Spleen (tissue), 11 donors: ENCODE measurements around the gene ZNF616. TPM values are rescaled to one million over a fixed set of nuclear protein-coding genes. Genes with fewer than 3 reads are reported as not detected.

Source experiments
- DNase-seq: peaks from one replicate; pipeline ENCODE4 v3.0.0-alpha.2; 2020
- H3K27ac ChIP-seq, 8 donors: fragments of 200-600 bp; sonication (generic) in 7 of 8; 1 replicate in 4 of 8; 2 replicates in 4 of 8; pipeline versions ENCODE4 v1.5.0 to v1.8.0; 2016 to 2021; ENCODE audit warnings: inconsistent platforms in 4 of 8, mild to moderate bottlenecking in 4 of 8, moderate library complexity in 1 of 8
- H3K27me3 ChIP-seq, 7 donors: fragments of 200-600 bp; sonication (generic) in 6 of 7; replicated peaks in 1 of 7; 1 replicate in 4 of 7; 2 replicates in 3 of 7; pipeline versions ENCODE4 v1.5.0 to v1.8.0; 2016 to 2021; ENCODE audit warnings: inconsistent platforms in 3 of 7, mild to moderate bottlenecking in 1 of 7
- H3K36me3 ChIP-seq, 6 donors: fragments of 200-600 bp; sonication (generic) in 5 of 6; 1 replicate in 4 of 6; 2 replicates in 2 of 6; pipeline versions ENCODE4 v1.5.0 to v1.8.0; 2016 to 2021; ENCODE audit warnings: inconsistent platforms in 2 of 6
- H3K4me1 ChIP-seq, 6 donors: fragments of 200-600 bp; sonication (generic) in 5 of 6; 1 replicate in 3 of 6; 2 replicates in 3 of 6; pipeline versions ENCODE4 v1.5.0 to v1.8.0; 2016 to 2021; ENCODE audit warnings: inconsistent platforms in 3 of 6
- H3K4me3 ChIP-seq, 8 donors: fragments of 200-600 bp; sonication (generic) in 7 of 8; 1 replicate in 4 of 8; 2 replicates in 4 of 8; pipeline versions ENCODE4 v1.5.0 to v1.8.0; 2016 to 2021; ENCODE audit warnings: inconsistent platforms in 4 of 8, mild to moderate bottlenecking in 4 of 8, moderate library complexity in 2 of 8
- H3K9me3 ChIP-seq, 8 donors: fragments of 200-600 bp; sonication (generic) in 7 of 8; 1 replicate in 4 of 8; 2 replicates in 4 of 8; pipeline versions ENCODE4 v1.5.0 to v1.8.0; 2016 to 2021; ENCODE audit warnings: inconsistent platforms in 4 of 8
- POLR2A ChIP-seq, 3 donors: fragments of 450-650 bp; IDR thresholded peaks; one replicate each; pipeline ENCODE4 v1.5.1; 2017; ENCODE audit warnings: antibody characterized with exemption in 3 of 3, mild to moderate bottlenecking in 1 of 3
- POLR2AphosphoS5 ChIP-seq, 3 donors: sonication (generic); formaldehyde crosslinking; IDR thresholded peaks; one replicate each; pipeline ENCODE4 v1.5.1; 2017; ENCODE audit warnings: antibody characterized with exemption in 3 of 3
- WGBS, 5 donors: extraction: QIAGEN DNeasy Blood & Tissue Kit in 3 of 5; methylation state at CpG; one replicate each; pipeline versions ENCODE4 v1.1.5 to v1.1.7; 2013 to 2018; 5-methylcytosine and 5-hydroxymethylcytosine counted together
- intact Hi-C: fragments of 100-400 bp; cut with DNase I; formaldehyde crosslinking; loops from one replicate; pipeline ENCODE4 v1.15.0; 2023; ENCODE audit warnings: low total_unique reads
- polyA plus RNA-seq, 3 donors: library from polyadenylated mRNA; stranded (reverse); fragments of 200-250 nt; gene quantifications; one replicate each; pipeline ENCODE4 v1.2.1, GENCODE V29; 2013
- small RNA-seq, 4 donors: library from RNA; depleted of rRNA; stranded (forward); fragments of <200 nt; gene quantifications; one replicate each; pipeline ENCODE3, GENCODE V24; 2016
- total RNA-seq, 7 donors: library from RNA; depleted of rRNA in 3 of 7; stranded (reverse); fragments of >200 nt in 3 of 7; fragmentation: NEBNext Ultra II Directional in 4 of 7; extraction: Animal tissue kit (Norgen Biotek cat#: 25700) in 4 of 7; gene quantifications; one replicate each; pipeline versions ENCODE4 v1.1.0 to v1.2.1, GENCODE V29; 2016 to 2021
- TF ChIP-seq, protein P1 (sequence below), 11 experiments: fragments of 200-600 bp in 7 of 11; fragments of 450-650 bp in 4 of 11; sonication (generic) in 4 of 11; IDR thresholded peaks in 8 of 11; conservative IDR thresholded peaks in 3 of 11; 1 replicate in 7 of 11; 2 replicates in 4 of 11; pipeline versions ENCODE4 v1.4.0 to v1.8.0; 2016 to 2021; ENCODE audit warnings: antibody characterized with exemption in 11 of 11, inconsistent platforms in 4 of 11, mild to moderate bottlenecking in 1 of 11
- donor health status: healthy with polysubstance abuse.
- donor health status: DM: no; HTN: no; CAD: no; lungs with moderate emphysema.
- donor health status: DM: no; HTN: no; CAD: no.
- donor health status: Bipolar disorder and iron deficiency.
- donor health status: healthy.
- donor health status: DM: no; HTN: no; CAD: no.
- donor health status: DM: yes; HTN: yes; CAD: no.

ZNF616 gene
- total and polyA plus RNA-seq, 10 donors = 1.3 to 22.6 (median 9.1) TPM

DNA sequence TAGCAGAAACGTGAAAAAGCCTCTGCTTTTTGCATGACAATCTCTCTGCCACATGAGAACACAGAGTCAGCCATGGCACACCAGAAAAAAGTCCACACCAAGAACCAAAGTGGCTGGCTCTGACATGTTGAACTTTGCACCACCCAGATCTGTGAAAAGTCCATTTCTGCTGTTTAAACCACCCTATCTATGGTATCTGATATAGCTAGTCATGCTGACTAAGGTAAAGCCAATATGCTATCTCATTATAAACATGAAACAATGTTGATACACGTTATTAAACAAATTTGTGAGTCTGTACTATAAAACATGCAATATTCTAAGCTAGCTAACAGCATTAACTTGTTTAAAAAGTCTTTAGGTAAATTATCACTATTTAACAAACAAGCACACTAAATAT lies 70.1 kb downstream of the ZNF616 start:
- Histone ChIP-seq H3K36me3 (peaks cover 55 to 100% (median 96%) of the 10 kb centered on the region in 6 donors), H3K27ac (no peak overlapping the region), H3K9me3 (peaks cover 43 to 100% (median 100%) of the 10 kb centered on the region in 8 donors), H3K4me3 (no peak overlapping the region), H3K27me3 (no peaks in the 10 kb centered on the region), H3K4me1 (no peaks in the 10 kb centered on the region)
- intact Hi-C loops = no loop called here
- DNase-seq = no peak
- WGBS, 5 donors = 92 to 100% (median 94%) methylated on average over 2 of the region's 2 CpGs
- TF ChIP-seq, protein P1, sequence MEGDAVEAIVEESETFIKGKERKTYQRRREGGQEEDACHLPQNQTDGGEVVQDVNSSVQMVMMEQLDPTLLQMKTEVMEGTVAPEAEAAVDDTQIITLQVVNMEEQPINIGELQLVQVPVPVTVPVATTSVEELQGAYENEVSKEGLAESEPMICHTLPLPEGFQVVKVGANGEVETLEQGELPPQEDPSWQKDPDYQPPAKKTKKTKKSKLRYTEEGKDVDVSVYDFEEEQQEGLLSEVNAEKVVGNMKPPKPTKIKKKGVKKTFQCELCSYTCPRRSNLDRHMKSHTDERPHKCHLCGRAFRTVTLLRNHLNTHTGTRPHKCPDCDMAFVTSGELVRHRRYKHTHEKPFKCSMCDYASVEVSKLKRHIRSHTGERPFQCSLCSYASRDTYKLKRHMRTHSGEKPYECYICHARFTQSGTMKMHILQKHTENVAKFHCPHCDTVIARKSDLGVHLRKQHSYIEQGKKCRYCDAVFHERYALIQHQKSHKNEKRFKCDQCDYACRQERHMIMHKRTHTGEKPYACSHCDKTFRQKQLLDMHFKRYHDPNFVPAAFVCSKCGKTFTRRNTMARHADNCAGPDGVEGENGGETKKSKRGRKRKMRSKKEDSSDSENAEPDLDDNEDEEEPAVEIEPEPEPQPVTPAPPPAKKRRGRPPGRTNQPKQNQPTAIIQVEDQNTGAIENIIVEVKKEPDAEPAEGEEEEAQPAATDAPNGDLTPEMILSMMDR (IDR thresholded peaks at IDR 0.05 in 8 of 11, conservative IDR thresholded peaks at IDR 0.05 in 3 of 11) = no peak
- TF ChIP-seq POLR2AphosphoS5 (IDR thresholded peaks at IDR 0.05) (no peak), POLR2A (IDR thresholded peaks at IDR 0.05) (no peak)

DNA sequence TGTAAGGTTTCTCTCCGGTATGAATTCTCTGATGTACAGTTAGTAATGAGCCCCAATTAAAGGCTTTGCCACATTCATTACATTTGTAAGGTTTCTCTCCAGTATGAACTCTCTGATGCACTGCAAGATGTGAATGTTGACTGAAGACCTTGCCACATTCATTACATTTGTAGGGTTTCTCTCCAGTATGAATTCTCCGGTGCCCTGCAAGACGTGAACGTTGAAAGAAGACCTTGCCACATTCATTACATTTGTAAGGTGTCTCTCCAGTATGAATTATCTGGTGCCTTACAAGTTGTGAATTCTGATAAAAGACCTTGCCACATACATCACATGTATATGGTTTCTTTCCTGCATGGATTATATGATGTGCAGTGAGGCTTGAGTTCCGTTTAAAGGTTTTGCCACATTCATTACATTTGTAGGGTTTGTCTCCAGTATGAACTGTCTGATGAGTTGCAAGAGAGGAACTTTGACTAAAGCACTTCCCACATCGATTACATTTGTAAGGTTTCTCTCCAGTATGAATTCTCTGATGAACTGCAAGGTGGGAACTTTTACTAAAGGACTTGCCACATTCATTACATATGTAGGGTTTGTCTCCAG lies 73.4 kb downstream of the ZNF616 start:
- intact Hi-C loops = no loop called here
- no peaks in the 10 kb centered on the region for H3K27me3 ChIP-seq
- WGBS, 5 donors = 95 to 99% (median 97%) methylated on average over 6 of the region's 6 CpGs
- peak overlapping the region in 1 of 8 donors; percentile 34 for H3K4me3 ChIP-seq
- no peak for DNase-seq
- H3K27ac ChIP-seq = no peak overlapping the region
- peaks cover 38 to 100% (median 73%) of the 10 kb centered on the region in 6 donors for H3K36me3 ChIP-seq
- no peaks in the 10 kb centered on the region for H3K4me1 ChIP-seq
- TF ChIP-seq, protein P1 (IDR thresholded peaks at IDR 0.05 in 8 of 11, conservative IDR thresholded peaks at IDR 0.05 in 3 of 11) = no peak
- TF ChIP-seq POLR2A (IDR thresholded peaks at IDR 0.05) = no peak
- no peak for TF ChIP-seq POLR2AphosphoS5 (IDR thresholded peaks at IDR 0.05)
- H3K9me3 ChIP-seq = peaks cover 50 to 100% (median 100%) of the 10 kb centered on the region in 8 donors

DNA sequence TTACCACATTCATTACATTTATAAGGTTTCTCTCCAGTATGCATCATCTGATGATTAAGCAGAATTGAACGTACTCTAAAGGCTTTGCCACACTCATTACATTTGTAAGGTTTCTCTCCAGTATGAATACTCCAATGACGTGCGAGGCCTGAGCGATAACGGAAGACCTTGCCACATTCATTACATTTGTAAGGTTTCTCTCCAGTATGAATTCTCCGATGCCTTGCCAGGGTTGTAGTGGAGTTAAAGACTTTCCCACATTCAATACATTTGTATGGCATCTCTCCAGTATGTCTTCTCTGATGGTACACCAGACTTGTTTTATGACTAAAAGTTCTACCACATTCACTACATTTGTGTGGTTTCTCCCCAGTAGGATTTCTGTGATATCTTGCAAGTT lies 74.3 kb downstream of the ZNF616 start:
- no peaks in the 10 kb centered on the region for H3K4me1 ChIP-seq
- peaks cover 29 to 99% (median 64%) of the 10 kb centered on the region in 6 donors for H3K36me3 ChIP-seq
- intact Hi-C loops = no loop called here
- no peak overlapping the region for H3K27ac ChIP-seq
- peaks cover 48 to 100% (median 100%) of the 10 kb centered on the region in 8 donors for H3K9me3 ChIP-seq
- TF ChIP-seq, protein P1 (IDR thresholded peaks at IDR 0.05 in 8 of 11, conservative IDR thresholded peaks at IDR 0.05 in 3 of 11) = no peak
- no peak for TF ChIP-seq POLR2A (IDR thresholded peaks at IDR 0.05)
- no peak for TF ChIP-seq POLR2AphosphoS5 (IDR thresholded peaks at IDR 0.05)
- H3K4me3 ChIP-seq = peak overlapping the region in 1 of 8 donors; percentile 34
- no peaks in the 10 kb centered on the region for H3K27me3 ChIP-seq
- DNase-seq = no peak
- WGBS, 5 donors = 97 to 100% (median 97%) methylated on average over 6 of the region's 6 CpGs

Small RNAs within 50 kb of the gene (small RNA-seq; reads per million reads assigned to genes)
- 0 reads per million in 4 donors for gene RPL37P23

Other genes starting within 250 kb of the ZNF616 start
- 10 to 100 TPM; 13.1 to 19.7 (median 14.4) TPM for gene ZNF649, start 234.9 kb downstream of the ZNF616 start, total RNA-seq
- 1 to 10 TPM; 3.4 to 4.3 (median 3.5) TPM for gene ZNF649, start 234.9 kb downstream of the ZNF616 start, polyA plus RNA-seq
- 10 to 100 TPM in 1 of 7 donors, 1 to 10 TPM in 6; 4.9 to 11.6 (median 7.0) TPM for gene ZNF613, start 212.5 kb downstream of the ZNF616 start, total RNA-seq
- 1 to 10 TPM; 2.8 to 4.0 (median 3.2) TPM for gene ZNF613, start 212.5 kb downstream of the ZNF616 start, polyA plus RNA-seq
- 10 to 100 TPM; 17.7 to 26.0 (median 20.2) TPM for gene ZNF350, start 153.1 kb downstream of the ZNF616 start, total RNA-seq
- 10 to 100 TPM in 1 of 3 donors, 1 to 10 TPM in 2; 7.9 to 11.3 (median 8.1) TPM for gene ZNF350, start 153.1 kb downstream of the ZNF616 start, polyA plus RNA-seq
- gene ZNF615, start 131.7 kb downstream of the ZNF616 start, total RNA-seq = 10 to 100 TPM in 6 of 7 donors, 1 to 10 TPM in 1; 10.0 to 19.9 (median 12.3) TPM
- gene ZNF615, start 131.7 kb downstream of the ZNF616 start, polyA plus RNA-seq = 1 to 10 TPM; 2.0 to 3.5 (median 3.1) TPM
- gene ZNF614, start 111.6 kb downstream of the ZNF616 start, total RNA-seq = 10 to 100 TPM in 3 of 7 donors, 1 to 10 TPM in 4; 6.3 to 10.9 (median 9.4) TPM
- gene ZNF614, start 111.6 kb downstream of the ZNF616 start, polyA plus RNA-seq = 1 to 10 TPM; 3.0 to 4.1 (median 4.1) TPM
- 10 to 100 TPM in 6 of 7 donors, 1 to 10 TPM in 1; 9.1 to 20.8 (median 11.6) TPM for gene ZNF432, start 91.1 kb downstream of the ZNF616 start, total RNA-seq
- gene ZNF432, start 91.1 kb downstream of the ZNF616 start, polyA plus RNA-seq = 10 to 100 TPM in 1 of 3 donors, 1 to 10 TPM in 2; 4.5 to 10.6 (median 7.2) TPM
- 10 to 100 TPM; 19.6 to 39.9 (median 29.1) TPM for gene ZNF841, start 44.2 kb downstream of the ZNF616 start, total RNA-seq
- 10 to 100 TPM in 2 of 3 donors, 1 to 10 TPM in 1; 6.0 to 15.0 (median 13.3) TPM for gene ZNF841, start 44.2 kb downstream of the ZNF616 start, polyA plus RNA-seq
- 10 to 100 TPM; 16.7 to 26.8 (median 21.0) TPM for gene ZNF836, start 31.7 kb upstream of the ZNF616 start, total RNA-seq
- gene ZNF836, start 31.7 kb upstream of the ZNF616 start, polyA plus RNA-seq = 1 to 10 TPM; 4.9 to 7.6 (median 7.3) TPM
- 100 to 1,000 TPM; 148 to 200 (median 178) TPM for gene PPP2R1A, start 50.1 kb upstream of the ZNF616 start, total RNA-seq
- gene PPP2R1A, start 50.1 kb upstream of the ZNF616 start, polyA plus RNA-seq = 100 to 1,000 TPM in 1 of 3 donors, 10 to 100 TPM in 2; 81.1 to 103 (median 99.2) TPM
- 10 to 100 TPM; 11.7 to 24.9 (median 19.1) TPM for gene ZNF766, start 129.6 kb upstream of the ZNF616 start, total RNA-seq
- gene ZNF766, start 129.6 kb upstream of the ZNF616 start, polyA plus RNA-seq = 1 to 10 TPM; 4.2 to 4.5 (median 4.3) TPM
- gene ZNF480, start 157.2 kb upstream of the ZNF616 start, total RNA-seq = 10 to 100 TPM in 5 of 7 donors, 1 to 10 TPM in 2; 9.1 to 17.2 (median 13.4) TPM
- gene ZNF480, start 157.2 kb upstream of the ZNF616 start, polyA plus RNA-seq = 10 to 100 TPM in 1 of 3 donors, 1 to 10 TPM in 2; 5.4 to 10.6 (median 9.2) TPM
- 1 to 10 TPM; 1.3 to 6.4 (median 2.3) TPM for gene ZNF610, start 196.3 kb upstream of the ZNF616 start, total RNA-seq
- 1 to 10 TPM in 2 of 3 donors, under 1 TPM in 1; 0.91 to 1.5 (median 1.5) TPM for gene ZNF610, start 196.3 kb upstream of the ZNF616 start, polyA plus RNA-seq
- 10 to 100 TPM; 18.8 to 31.7 (median 21.2) TPM for gene ZNF880, start 230.0 kb upstream of the ZNF616 start, total RNA-seq
- 10 to 100 TPM; 14.8 to 21.9 (median 18.6) TPM for gene ZNF880, start 230.0 kb upstream of the ZNF616 start, polyA plus RNA-seq